Measurements from ENCODE around the gene ANAPC10. TPM values are rescaled to one million over a fixed set of nuclear protein-coding genes. Genes with fewer than 3 reads are reported as not detected.
"Not testable (repeated sequence)": the region's sequence is repeated elsewhere in the genome, so short reads cannot be mapped to it uniquely, and the experiment has no call there.

Gene ANAPC10
- total and polyA plus RNA-seq, 2 experiments from 2014 or later: 34.4 to 59.2 TPM

GRCh38 chr4:145011636-145012035 is 86.4 kb downstream of the ANAPC10 start (continued):
- no peak for TF ChIP-seq ZNF462 (CRISPR knock-in tag; IDR thresholded peaks at IDR 0.05)
- no peak for TF ChIP-seq NANOG (IDR thresholded peaks at IDR 0.05; ENCODE audit: borderline replicate concordance)
- no peak for TF ChIP-seq ZNF114 (CRISPR knock-in tag; IDR thresholded peaks at IDR 0.05)
- no peak for TF ChIP-seq REST (IDR thresholded peaks at IDR 0.05; ENCODE audit: unreplicated experiment)
- TF ChIP-seq CTCF (conservative IDR thresholded peaks at IDR 0.05; ENCODE audit: low read depth in 2 of 2): no peak

GRCh38 chr4:145010315-145010714 is 87.7 kb downstream of the ANAPC10 start:
- H4K20me1 ChIP-seq (replicated peaks; ENCODE audit: insufficient read depth); H3K9me3 Mint-ChIP-seq; ATAC-seq; H3K27me3 Mint-ChIP-seq (ENCODE audit: insufficient read depth, low read depth, poor library complexity); H3K4me3 ChIP-seq; H3K4me3 Mint-ChIP-seq; H2AFZ ChIP-seq; H3K36me3 ChIP-seq (ENCODE audit: insufficient read depth); H3F3A ChIP-seq (replicated peaks; ENCODE audit: low read depth); H3K4me1 ChIP-seq (ENCODE audit: insufficient read depth); H3K27ac Mint-ChIP-seq; H3K27ac ChIP-seq (ENCODE audit: low read depth); H3K27me3 ChIP-seq (ENCODE audit: insufficient read depth); H3K9me2 ChIP-seq (ENCODE audit: insufficient read depth); H3K4me2 ChIP-seq; DNase-seq (ENCODE audit: low spot score): not testable (repeated sequence)
- H3K79me2 ChIP-seq (replicated peaks; ENCODE audit: insufficient read depth): peaks cover 33% of the 10 kb centered on the region; the same call in 1 of the 2 replicates
- peaks cover 15% of the 10 kb centered on the region for H3K36me3 Mint-ChIP-seq (ENCODE audit: low read depth)
- H3K4me1 Mint-ChIP-seq: peaks cover 16% of the 10 kb centered on the region

Measured in GM23338 (cell line).